Adrenal gland (tissue), 5 donors: ENCODE data around the gene GALNT6.

Experiments used
- CTCF ChIP-seq, 6 experiments: fragments of 450-650 bp in 4 of 6; fragments of 200-600 bp in 2 of 6; sonication (generic) in 1 of 6; IDR thresholded peaks; 1 replicate in 5 of 6; 2 replicates in 1 of 6; pipeline versions ENCODE4 v1.5.1 to v1.8.0; 2016 to 2021; ENCODE audit warnings: antibody characterized with exemption in 6 of 6, mild to moderate bottlenecking in 2 of 6, moderate library complexity in 1 of 6
- POLR2A ChIP-seq, 2 donors: fragments of 450-650 bp; IDR thresholded peaks; one replicate each; pipeline ENCODE4 v1.6.1; 2017; ENCODE audit warnings: antibody characterized with exemption in 2 of 2, mild to moderate bottlenecking in 2 of 2, moderate library complexity in 1 of 2
- donor health status: DM: no; HTN: no; CAD: no.

DNA sequence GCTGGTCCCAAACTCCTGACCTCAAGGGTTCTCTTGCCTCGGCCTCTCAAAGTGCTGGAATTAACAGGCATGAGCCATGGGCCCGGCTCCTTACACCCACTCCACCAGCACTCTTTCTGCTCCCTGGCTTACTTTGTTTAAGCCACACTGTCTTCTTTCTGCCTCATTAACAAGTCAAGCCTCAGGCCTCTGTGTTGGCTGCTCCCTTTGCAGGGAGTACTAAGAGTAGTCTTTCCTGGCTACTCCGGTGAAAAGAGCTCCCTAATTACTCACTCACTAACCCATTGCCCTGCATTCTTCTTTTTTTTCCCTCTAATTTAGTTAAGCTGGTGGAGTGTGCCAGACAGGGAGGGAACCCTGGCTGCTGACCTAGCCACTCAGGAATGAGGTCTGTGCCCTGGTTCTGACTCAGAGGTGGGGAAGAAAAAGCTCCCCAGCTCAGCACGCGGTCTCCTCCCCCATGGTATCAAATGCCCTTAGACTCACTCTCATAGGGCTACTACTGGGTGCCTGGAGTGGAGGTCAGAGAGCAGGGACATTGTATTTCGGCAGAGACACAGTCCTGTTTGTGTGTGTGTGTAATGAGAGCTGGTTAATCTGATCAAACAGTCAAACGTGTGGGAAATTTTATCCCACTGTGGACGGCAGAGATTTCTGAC, 19.8 kb downstream of the GALNT6 start:
- no peak for TF ChIP-seq CTCF (IDR thresholded peaks at IDR 0.05)
- peak in 1 of 2 donors; percentile 49 for TF ChIP-seq POLR2A (IDR thresholded peaks at IDR 0.05)
